ENCODE data around the gene ZHX3. TPM values are rescaled to one million over a fixed set of nuclear protein-coding genes. Genes with fewer than 3 reads are reported as not detected.

Gene ZHX3
- total RNA-seq, 6 experiments from 2014 or later: 17.6 to 47.4 (median 26.2) TPM

GRCh38 chr20:41165001-41165882 is 152.3 kb downstream of the ZHX3 start:
- intact Hi-C loops (cut with DNase I): no loop called here
- DNase-seq (peak in 1 of 3 donors; percentile 26), ATAC-seq (no peak)
- H3K36me3 ChIP-seq: peaks cover 0 to 39% (median 10%) of the 10 kb centered on the region in 4 donors
- H3K27me3 ChIP-seq: no peaks in the 10 kb centered on the region
- no peaks in the 10 kb centered on the region for H3K9me3 ChIP-seq
- no peak overlapping the region for H3K4me3 ChIP-seq
- no peaks in the 10 kb centered on the region for H3K4me1 ChIP-seq
- WGBS (ENCODE audit: insufficient coverage, low coverage, low lambda C conversion rate, missing lambda C conversion rate): 93% methylated on average over 17 of the region's 24 CpGs
- TF ChIP-seq POLR2A (IDR thresholded peaks at IDR 0.05) (no peak), CTCF (IDR thresholded peaks at IDR 0.05) (no peak)
- no peak overlapping the region for H3K27ac ChIP-seq

DNA sequence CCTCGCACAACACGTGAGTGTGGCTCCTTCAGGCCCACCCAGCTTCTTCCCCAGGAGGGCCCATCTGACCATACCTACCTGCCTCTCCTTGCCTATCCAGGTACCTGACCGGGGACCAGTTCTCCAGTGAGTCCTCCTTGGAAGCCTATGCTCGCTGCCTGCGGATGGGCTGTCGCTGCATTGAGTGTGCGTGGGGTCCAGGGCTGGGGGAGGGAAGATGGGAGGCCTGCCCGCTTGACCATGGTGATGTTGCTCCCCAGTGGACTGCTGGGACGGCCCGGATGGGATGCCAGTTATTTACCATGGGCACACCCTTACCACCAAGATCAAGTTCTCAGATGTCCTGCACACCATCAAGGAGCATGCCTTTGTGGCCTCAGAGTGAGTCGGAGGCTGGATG is 153.7 kb downstream of the ZHX3 start:
- TF ChIP-seq CTCF (IDR thresholded peaks at IDR 0.05): no peak
- no peak for TF ChIP-seq POLR2A (IDR thresholded peaks at IDR 0.05)
- 100% methylated on average over 3 of the region's 11 CpGs for WGBS (ENCODE audit: insufficient coverage, low coverage, low lambda C conversion rate, missing lambda C conversion rate)

GRCh38 chr20:41162396-41162795 is 155.1 kb downstream of the ZHX3 start:
- TF ChIP-seq CTCF (IDR thresholded peaks at IDR 0.05): no peak
- TF ChIP-seq POLR2A (IDR thresholded peaks at IDR 0.05): no peak
- DNase-seq (peak in 1 of 3 donors; percentile 40), ATAC-seq (no peak)
- Histone ChIP-seq H3K4me1 (no peaks in the 10 kb centered on the region), H3K27ac (no peak overlapping the region), H3K9me3 (no peaks in the 10 kb centered on the region), H3K4me3 (no peak overlapping the region), H3K27me3 (no peaks in the 10 kb centered on the region), H3K36me3 (peaks cover 0 to 35% (median 7%) of the 10 kb centered on the region in 4 donors)
- intact Hi-C loops (cut with DNase I): no loop called here
- whole genome bisulfite sequencing (ENCODE audit: insufficient coverage, low coverage, low lambda C conversion rate, missing lambda C conversion rate): no CpG with 5 or more reads among the region's 11 CpGs

More for the DNA sequence above, 153.7 kb downstream of the ZHX3 start:
- DNase-seq: peak in 1 of 3 donors; percentile 40
- no peaks in the 10 kb centered on the region for H3K9me3 ChIP-seq
- no peak for ATAC-seq
- H3K36me3 ChIP-seq: peaks cover 0 to 35% (median 8%) of the 10 kb centered on the region in 4 donors
- no peak overlapping the region for H3K27ac ChIP-seq
- H3K4me3 ChIP-seq: no peak overlapping the region
- H3K27me3 ChIP-seq: no peaks in the 10 kb centered on the region
- no peaks in the 10 kb centered on the region for H3K4me1 ChIP-seq
- intact Hi-C loops (cut with DNase I): no loop called here

- no peak overlapping the region for H3K27ac ChIP-seq
- peak in 1 of 4 donors; percentile 13 for ATAC-seq
- no peaks in the 10 kb centered on the region for H3K4me1 ChIP-seq
- WGBS (ENCODE audit: insufficient coverage, low coverage, low lambda C conversion rate, missing lambda C conversion rate): 57% methylated on average over 1 of the region's 1 CpG
- intact Hi-C loops (cut with DNase I): no loop called here
- no peaks in the 10 kb centered on the region for H3K9me3 ChIP-seq
- no peak for DNase-seq
- TF ChIP-seq POLR2A (IDR thresholded peaks at IDR 0.05): no peak
- no peak for TF ChIP-seq CTCF (IDR thresholded peaks at IDR 0.05)
- no peaks in the 10 kb centered on the region for H3K27me3 ChIP-seq
- peaks cover 0 to 33% (median 7%) of the 10 kb centered on the region in 4 donors for H3K36me3 ChIP-seq
- no peak overlapping the region for H3K4me3 ChIP-seq
Observed at GRCh38 chr20:41161886-41162285, 155.6 kb downstream of the ZHX3 start.

Data from right lobe of liver (tissue), 6 donors.